Measurements from ENCODE around the gene RASSF5. TPM values are rescaled to one million over a fixed set of nuclear protein-coding genes. Genes with fewer than 3 reads are reported as not detected.

RASSF5 gene
- total and polyA plus RNA-seq, 2 of the 13 experiments (the other 11 are each of a cell fraction or from before 2014, with no cell fraction given) = 0.18 to 0.40 TPM

- peak; percentile 87 for TF ChIP-seq IRF9 (CRISPR knock-in tag; IDR thresholded peaks at IDR 0.05; ENCODE audit: borderline replicate concordance)
- TF ChIP-seq ELF1 (CRISPR knock-in tag; IDR thresholded peaks at IDR 0.05) = peak; percentile 62; the same call in 1 of the 2 replicates
- TF ChIP-seq ZNF713 (CRISPR knock-in tag; IDR thresholded peaks at IDR 0.05) = no peak
- peak; percentile 87; the same call in 1 of the 3 replicates for TF ChIP-seq MXI1 (IDR thresholded peaks at IDR 0.05; ENCODE audit: borderline replicate concordance, low read depth, low read length)
- TF ChIP-seq E2F5 (CRISPR knock-in tag; conservative IDR thresholded peaks at IDR 0.05) = 0 out of 2 replicates have a peak, but pooled peaks have one; percentile 63
- TF ChIP-seq ZNF556 (CRISPR knock-in tag; IDR thresholded peaks at IDR 0.05; ENCODE audit: borderline replicate concordance) = peak; percentile 99
- TF ChIP-seq BORCS8-MEF2B (CRISPR knock-in tag; IDR thresholded peaks at IDR 0.05) = peak; percentile 97
- no peak for TF ChIP-seq SNRNP70 (IDR thresholded peaks at IDR 0.05; ENCODE audit: low read depth, low read length)
- peak; percentile 98 for TF ChIP-seq ZFP90 (CRISPR knock-in tag; IDR thresholded peaks at IDR 0.05; ENCODE audit: borderline replicate concordance)
- 0 out of 2 replicates have a peak, but pooled peaks have one; percentile 34 for TF ChIP-seq ZNF7 (CRISPR knock-in tag; IDR thresholded peaks at IDR 0.05)
- peak; percentile 80; the same call in 1 of the 2 replicates for TF ChIP-seq ZC3H13 (CRISPR knock-in tag; IDR thresholded peaks at IDR 0.05)
- peak; percentile 100 for TF ChIP-seq ZNF580 (CRISPR knock-in tag; IDR thresholded peaks at IDR 0.05; ENCODE audit: borderline replicate concordance, low read depth)
- TF ChIP-seq HNRNPL (IDR thresholded peaks at IDR 0.05; ENCODE audit: low read depth, low read length) = peak; percentile 73; the same call in 1 of the 2 replicates
- peak; percentile 89; the same call in 1 of the 2 replicates for TF ChIP-seq ZNF276 (CRISPR knock-in tag; IDR thresholded peaks at IDR 0.05; ENCODE audit: low read depth)
- TF ChIP-seq SALL1 (CRISPR knock-in tag; IDR thresholded peaks at IDR 0.05) = peak; percentile 94
- TF ChIP-seq MED13 (CRISPR knock-in tag; IDR thresholded peaks at IDR 0.05) = peak; percentile 92
- peak; percentile 73 for TF ChIP-seq ZNF143 (CRISPR knock-in tag; IDR thresholded peaks at IDR 0.05)
- TF ChIP-seq ZNF792 (CRISPR knock-in tag; IDR thresholded peaks at IDR 0.05) = peak; percentile 97
- TF ChIP-seq ZNF263 (CRISPR knock-in tag; IDR thresholded peaks at IDR 0.05) = peak; percentile 47; the same call in 1 of the 2 replicates
- TF ChIP-seq ZNF282 (IDR thresholded peaks at IDR 0.05; ENCODE audit: partially characterized antibody) = no peak
- TF ChIP-seq ZBTB1 (CRISPR knock-in tag; IDR thresholded peaks at IDR 0.05; ENCODE audit: borderline replicate concordance) = no peak
- peak; percentile 96 for TF ChIP-seq POLR2G (IDR thresholded peaks at IDR 0.05; ENCODE audit: low read depth, low read length)
- TF ChIP-seq FOXO4 (CRISPR knock-in tag; conservative IDR thresholded peaks at IDR 0.05) = no peak
- no peak for TF ChIP-seq FOXK2 (IDR thresholded peaks at IDR 0.05)
- TF ChIP-seq NR2F1 (CRISPR knock-in tag; IDR thresholded peaks at IDR 0.05) = 0 out of 4 replicates have a peak, but pooled peaks have one; percentile 39 to 41
- TF ChIP-seq SNAPC2 (CRISPR knock-in tag; IDR thresholded peaks at IDR 0.05) = 0 out of 2 replicates have a peak, but pooled peaks have one; percentile 35
Measured at GRCh38 chr1:206612129-206612876, 105.0 kb downstream of the RASSF5 start, which contains the start of gene EIF2D (continued).
